Upper lobe of left lung (tissue), 6 donors: ENCODE results near the gene KSR2. TPM values are rescaled to one million over a fixed set of nuclear protein-coding genes. Genes with fewer than 3 reads are reported as not detected.

Experiments
- ATAC-seq, 2 donors: fragments of 200-7000 bp; cut with Tn5 transposase; one replicate each; pipeline ENCODE4 v1.9.1; 2022; ENCODE audit warnings: mild to moderate bottlenecking in 2 of 2, moderate library complexity in 2 of 2; ENCODE audit not compliant: low FRiP score in 2 of 2
- DNase-seq, 2 donors: peaks; one replicate each; pipeline ENCODE4 v3.0.0-alpha.2; 2019 to 2020
- H3K27ac ChIP-seq, 4 donors: fragments of 200-600 bp; sonication (generic); one replicate each; pipeline ENCODE4 v1.5.1; 2016 to 2019
- H3K27me3 ChIP-seq, 4 donors: fragments of 200-600 bp; sonication (generic); one replicate each; pipeline ENCODE4 v1.5.1; 2017 to 2019
- H3K36me3 ChIP-seq, 4 donors: fragments of 200-600 bp; sonication (generic); one replicate each; pipeline ENCODE4 v1.5.1; 2016 to 2019
- H3K4me1 ChIP-seq, 4 donors: fragments of 200-600 bp; sonication (generic); one replicate each; pipeline ENCODE4 v1.5.1; 2018 to 2019
- H3K4me3 ChIP-seq, 4 donors: fragments of 200-600 bp; sonication (generic); one replicate each; pipeline ENCODE4 v1.5.1; 2017 to 2019; ENCODE audit warnings: mild to moderate bottlenecking in 2 of 4, moderate library complexity in 1 of 4
- H3K9me3 ChIP-seq, 4 donors: fragments of 200-600 bp; sonication (generic); one replicate each; pipeline ENCODE4 v1.5.1; 2018 to 2019
- EP300 ChIP-seq, 4 donors: sonication (generic); formaldehyde crosslinking; IDR thresholded peaks; one replicate each; pipeline ENCODE4 v1.5.1; 2017; ENCODE audit warnings: antibody characterized with exemption in 4 of 4, control low read depth in 2 of 4
- POLR2A ChIP-seq, 4 donors: fragments of 450-650 bp; IDR thresholded peaks; one replicate each; pipeline ENCODE4 v1.5.1; 2016 to 2017; ENCODE audit warnings: antibody characterized with exemption in 4 of 4, mild to moderate bottlenecking in 2 of 4
- POLR2AphosphoS5 ChIP-seq, 2 donors: sonication (generic); formaldehyde crosslinking; IDR thresholded peaks; one replicate each; pipeline ENCODE4 v1.5.1; 2017; ENCODE audit warnings: antibody characterized with exemption in 2 of 2
- WGBS, 2 donors: methylation state at CpG; one replicate each; pipeline ENCODE4 v1.1.5; 2017 to 2018; 5-methylcytosine and 5-hydroxymethylcytosine counted together
- total RNA-seq, 6 donors: library from RNA; depleted of rRNA in 4 of 6; stranded (reverse); fragments of >200 nt in 4 of 6; gene quantifications; one replicate each; pipeline versions ENCODE4 v1.1.0 to v1.2.1, GENCODE V29; 2016 to 2021
- TF ChIP-seq, protein P1 (sequence below), 6 experiments: fragments of 450-650 bp in 4 of 6; fragments of 200-600 bp in 2 of 6; sonication (generic) in 2 of 6; IDR thresholded peaks; one replicate each; pipeline ENCODE4 v1.5.1; 2016 to 2019; ENCODE audit warnings: antibody characterized with exemption in 6 of 6
- donor health status: DM: no; HTN: no; CAD: no; lungs with moderate emphysema.
- donor health status: DM: no; HTN: yes; CAD: no; lungs with severe emphysema.

Gene KSR2
- total RNA-seq, 6 donors from 2014 or later: 0.30 to 3.2 (median 0.85) TPM

DNA sequence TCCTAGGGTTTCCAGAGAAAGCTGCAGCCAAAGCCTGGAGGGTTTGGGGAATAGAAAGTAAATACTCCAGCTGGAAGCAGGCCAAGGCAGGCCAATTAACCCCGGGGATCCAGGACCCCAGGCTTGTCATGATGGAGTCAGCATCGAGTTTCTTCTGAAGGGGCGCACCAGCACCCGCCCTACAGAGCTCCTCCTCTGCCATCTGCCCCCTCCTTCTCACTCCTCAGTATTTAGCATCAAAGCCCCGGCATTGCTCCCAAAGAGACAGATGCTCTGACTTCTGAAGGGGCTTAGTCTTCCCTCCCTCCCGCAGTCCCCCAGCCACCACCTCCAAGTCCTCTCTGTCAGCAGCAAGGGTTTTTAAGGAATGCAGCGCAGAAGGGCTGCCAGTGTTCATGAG is 322.3 kb downstream of the KSR2 start:
- no peak for DNase-seq
- TF ChIP-seq POLR2AphosphoS5 (IDR thresholded peaks at IDR 0.05) (no peak), POLR2A (IDR thresholded peaks at IDR 0.05) (no peak), EP300 (IDR thresholded peaks at IDR 0.05) (no peak)
- TF ChIP-seq, protein P1, sequence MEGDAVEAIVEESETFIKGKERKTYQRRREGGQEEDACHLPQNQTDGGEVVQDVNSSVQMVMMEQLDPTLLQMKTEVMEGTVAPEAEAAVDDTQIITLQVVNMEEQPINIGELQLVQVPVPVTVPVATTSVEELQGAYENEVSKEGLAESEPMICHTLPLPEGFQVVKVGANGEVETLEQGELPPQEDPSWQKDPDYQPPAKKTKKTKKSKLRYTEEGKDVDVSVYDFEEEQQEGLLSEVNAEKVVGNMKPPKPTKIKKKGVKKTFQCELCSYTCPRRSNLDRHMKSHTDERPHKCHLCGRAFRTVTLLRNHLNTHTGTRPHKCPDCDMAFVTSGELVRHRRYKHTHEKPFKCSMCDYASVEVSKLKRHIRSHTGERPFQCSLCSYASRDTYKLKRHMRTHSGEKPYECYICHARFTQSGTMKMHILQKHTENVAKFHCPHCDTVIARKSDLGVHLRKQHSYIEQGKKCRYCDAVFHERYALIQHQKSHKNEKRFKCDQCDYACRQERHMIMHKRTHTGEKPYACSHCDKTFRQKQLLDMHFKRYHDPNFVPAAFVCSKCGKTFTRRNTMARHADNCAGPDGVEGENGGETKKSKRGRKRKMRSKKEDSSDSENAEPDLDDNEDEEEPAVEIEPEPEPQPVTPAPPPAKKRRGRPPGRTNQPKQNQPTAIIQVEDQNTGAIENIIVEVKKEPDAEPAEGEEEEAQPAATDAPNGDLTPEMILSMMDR (IDR thresholded peaks at IDR 0.05): no peak
- no peaks in the 10 kb centered on the region for H3K27me3 ChIP-seq
- H3K36me3 ChIP-seq: no peaks in the 10 kb centered on the region
- no peak overlapping the region for H3K4me3 ChIP-seq
- WGBS, 2 donors: 27 to 30% methylated on average over 7 of the region's 7 CpGs
- peaks cover 0 to 6% (median 2%) of the 10 kb centered on the region in 4 donors for H3K9me3 ChIP-seq
- H3K4me1 ChIP-seq: no peaks in the 10 kb centered on the region
- no peak overlapping the region for H3K27ac ChIP-seq
- no peak for ATAC-seq

DNA sequence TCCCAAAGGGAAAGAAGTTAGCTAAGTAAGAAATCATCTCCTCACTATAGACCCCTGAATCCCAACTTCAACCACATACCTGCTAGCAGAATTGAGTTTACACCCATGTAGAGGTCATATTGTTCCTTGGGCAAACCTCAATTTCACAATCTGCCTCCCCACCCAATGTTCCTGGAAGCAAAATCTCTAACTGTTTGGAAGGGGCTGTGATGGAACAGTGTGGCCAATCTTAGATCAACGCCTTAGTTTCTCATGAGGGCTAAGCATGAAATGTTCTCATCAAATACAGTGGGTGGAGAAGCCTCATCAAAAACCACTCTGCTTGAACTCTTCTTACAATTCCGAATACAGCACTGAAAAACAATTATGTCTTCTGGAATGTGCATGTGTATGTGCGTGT is 323.3 kb downstream of the KSR2 start:
- Histone ChIP-seq H3K27me3 (no peaks in the 10 kb centered on the region), H3K27ac (no peak overlapping the region), H3K9me3 (no peaks in the 10 kb centered on the region), H3K36me3 (no peaks in the 10 kb centered on the region), H3K4me1 (no peaks in the 10 kb centered on the region), H3K4me3 (no peak overlapping the region)
- DNase-seq (no peak), ATAC-seq (peak in 1 of 2 donors; percentile 57)
- WGBS, 2 donors: 69 to 70% methylated on average over 3 of the region's 3 CpGs
- TF ChIP-seq, protein P1 (IDR thresholded peaks at IDR 0.05): no peak
- no peak for TF ChIP-seq POLR2A (IDR thresholded peaks at IDR 0.05)
- no peak for TF ChIP-seq POLR2AphosphoS5 (IDR thresholded peaks at IDR 0.05)
- no peak for TF ChIP-seq EP300 (IDR thresholded peaks at IDR 0.05)

DNA sequence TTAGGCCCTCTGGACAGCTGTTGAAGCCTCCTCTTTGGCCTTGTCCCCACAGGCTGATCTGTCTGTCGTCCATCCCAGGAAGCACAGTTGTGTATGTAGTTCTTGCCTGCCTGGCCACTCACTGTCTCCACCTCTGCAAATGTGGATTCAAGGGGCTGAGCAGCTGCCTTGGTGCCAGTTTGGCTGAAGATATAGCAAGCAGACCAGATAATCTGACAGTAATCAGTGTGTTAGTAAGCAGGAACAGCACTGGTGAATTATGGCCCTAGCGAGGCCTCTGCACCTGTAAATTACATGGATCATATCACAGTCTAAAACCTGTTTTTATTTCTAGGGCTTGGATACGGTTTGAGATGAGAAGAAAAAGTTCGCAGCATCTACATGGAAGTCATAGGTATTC is 324.8 kb downstream of the KSR2 start:
- no peaks in the 10 kb centered on the region for H3K27me3 ChIP-seq
- no peaks in the 10 kb centered on the region for H3K4me1 ChIP-seq
- no peaks in the 10 kb centered on the region for H3K36me3 ChIP-seq
- ATAC-seq (no peak), DNase-seq (no peak)
- WGBS, 2 donors: 81 to 84% methylated on average over 4 of the region's 4 CpGs
- no peak for TF ChIP-seq EP300 (IDR thresholded peaks at IDR 0.05)
- TF ChIP-seq POLR2AphosphoS5 (IDR thresholded peaks at IDR 0.05): no peak
- TF ChIP-seq POLR2A (IDR thresholded peaks at IDR 0.05): no peak
- H3K9me3 ChIP-seq: no peaks in the 10 kb centered on the region
- no peak overlapping the region for H3K4me3 ChIP-seq
- H3K27ac ChIP-seq: no peak overlapping the region

DNA sequence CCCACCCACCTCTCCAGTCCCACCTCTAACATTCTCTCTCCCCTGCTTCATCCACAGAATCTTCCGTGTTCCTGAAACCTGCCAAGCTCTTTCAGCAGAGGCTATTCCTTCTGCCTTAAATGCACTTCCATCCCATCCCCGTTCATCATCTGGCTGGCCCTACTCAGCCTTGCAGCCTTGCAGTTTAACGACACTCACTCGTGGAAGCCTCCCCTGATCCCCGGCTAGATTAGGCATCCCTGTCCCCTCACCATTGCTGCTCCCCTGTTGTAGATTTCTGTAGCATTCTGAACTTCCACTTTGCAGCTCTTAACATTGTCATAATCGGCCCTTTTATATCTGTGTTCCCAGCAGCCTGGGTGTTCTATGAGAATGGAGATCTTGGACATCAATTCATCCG is 326.9 kb downstream of the KSR2 start:
- TF ChIP-seq POLR2AphosphoS5 (IDR thresholded peaks at IDR 0.05): no peak
- TF ChIP-seq, protein P1 (IDR thresholded peaks at IDR 0.05): no peak
- TF ChIP-seq POLR2A (IDR thresholded peaks at IDR 0.05): no peak
- TF ChIP-seq EP300 (IDR thresholded peaks at IDR 0.05): no peak
- Histone ChIP-seq H3K9me3 (peaks cover 0 to 6% (median 5%) of the 10 kb centered on the region in 4 donors), H3K36me3 (no peaks in the 10 kb centered on the region), H3K4me3 (no peak overlapping the region), H3K27me3 (no peaks in the 10 kb centered on the region), H3K27ac (no peak overlapping the region), H3K4me1 (no peaks in the 10 kb centered on the region)
- no peak for ATAC-seq
- 71 to 88% methylated on average over 7 of the region's 7 CpGs for WGBS, 2 donors
- no peak for DNase-seq

DNA sequence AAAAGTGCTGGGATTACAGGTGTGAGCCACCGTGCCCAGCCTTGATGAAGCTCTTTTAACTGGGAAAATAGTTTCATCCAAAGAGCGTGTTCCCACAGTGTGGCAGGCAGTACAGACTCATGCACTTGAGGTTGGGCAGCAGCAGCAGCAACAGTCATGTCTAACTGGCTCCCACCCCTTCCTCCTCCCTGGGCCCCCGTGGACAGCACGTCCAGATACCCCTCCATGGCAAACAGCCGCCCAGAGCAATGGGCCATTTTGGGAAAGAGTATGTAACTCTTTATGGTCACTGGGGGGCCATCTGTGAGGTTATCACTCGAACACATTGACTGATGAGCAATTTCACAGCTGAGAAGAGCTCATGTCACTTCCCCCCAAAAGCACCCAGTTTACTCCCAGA is 328.3 kb downstream of the KSR2 start:
- no peak overlapping the region for H3K4me3 ChIP-seq
- H3K27ac ChIP-seq: no peak overlapping the region
- H3K9me3 ChIP-seq: peaks cover 0 to 8% (median 8%) of the 10 kb centered on the region in 4 donors
- TF ChIP-seq POLR2A (IDR thresholded peaks at IDR 0.05) (no peak), EP300 (IDR thresholded peaks at IDR 0.05) (no peak)
- TF ChIP-seq, protein P1 (IDR thresholded peaks at IDR 0.05): no peak
- H3K36me3 ChIP-seq: no peaks in the 10 kb centered on the region
- ATAC-seq (no peak), DNase-seq (no peak)
- WGBS, 2 donors: 75 to 85% methylated on average over 4 to 6 of the region's 6 CpGs
- no peaks in the 10 kb centered on the region for H3K4me1 ChIP-seq
- no peaks in the 10 kb centered on the region for H3K27me3 ChIP-seq
